Neural cell (in vitro differentiated cells): Measurements from ENCODE around the gene TBC1D9. TPM values are rescaled to one million over a fixed set of nuclear protein-coding genes. Genes with fewer than 3 reads are reported as not detected.

Experiments
- H2AFZ ChIP-seq: fragments of 200-600, 300-800 bp; sonication (generic), shearing (Covaris generic); 2 replicates; pipeline ENCODE4 v1.6.0; 2014; ENCODE audit warnings: low read depth, mild to moderate bottlenecking, antibody characterized with exemption, low read length, moderate library complexity
- H3F3A ChIP-seq: fragments of 200-600 bp; shearing (Covaris generic); 2 replicates; pipeline ENCODE4 v1.6.1; 2016; ENCODE audit warnings: mild to moderate bottlenecking, moderate library complexity, mixed read lengths, antibody characterized with exemption, low read length; ENCODE audit not compliant: insufficient read depth, poor library complexity, severe bottlenecking
- H3K27ac ChIP-seq: fragments of 200-600, 300-800 bp; sonication (generic), shearing (Covaris generic); 2 replicates; pipeline ENCODE4 v1.5.1; 2014; ENCODE audit warnings: mild to moderate bottlenecking, low read length, moderate library complexity
- H3K27me3 ChIP-seq: fragments of 300-800, 200-600 bp; sonication (generic), shearing (Covaris generic); 2 replicates; pipeline ENCODE4 v1.6.0; 2014; ENCODE audit warnings: mild to moderate bottlenecking, low read depth, low read length, moderate library complexity; ENCODE audit not compliant: insufficient read depth
- H3K36me3 ChIP-seq: fragments of 300-800, 200-600 bp; sonication (generic), shearing (Covaris generic); 2 replicates; pipeline ENCODE4 v1.5.1; 2014; ENCODE audit warnings: mild to moderate bottlenecking, antibody characterized with exemption, low read length, moderate library complexity; ENCODE audit not compliant: insufficient read depth
- H3K4me2 ChIP-seq: fragments of 300-800, 200-600 bp; sonication (generic), shearing (Covaris generic); 2 replicates; pipeline ENCODE4 v1.6.0; 2014; ENCODE audit warnings: mild to moderate bottlenecking, low read length
- H3K4me3 ChIP-seq: fragments of 300-800, 200-600 bp; sonication (generic), shearing (Covaris generic); 2 replicates; pipeline ENCODE4 v1.5.1; 2014; ENCODE audit warnings: mild to moderate bottlenecking, low read length, moderate library complexity
- H3K79me2 ChIP-seq: fragments of 200-600 bp; shearing (Covaris generic); replicated peaks from 2 replicates; pipeline ENCODE4 v1.6.0; 2014; ENCODE audit warnings: mild to moderate bottlenecking, low read length, moderate library complexity; ENCODE audit not compliant: insufficient read depth
- H3K9ac ChIP-seq: fragments of 300-800, 200-600 bp; sonication (generic), shearing (Covaris generic); 2 replicates; pipeline ENCODE4 v1.6.1; 2016; ENCODE audit warnings: mild to moderate bottlenecking, low read length, mixed read lengths
- H3K9me2 ChIP-seq: fragments of 200-600 bp; shearing (Covaris generic); 2 replicates; pipeline ENCODE4 v1.6.1; 2016; ENCODE audit warnings: mild to moderate bottlenecking, low read length, mixed read lengths; ENCODE audit not compliant: insufficient read depth
- H3K9me3 ChIP-seq: fragments of 200-600, 300-800 bp; sonication (generic), shearing (Covaris generic); 2 replicates; pipeline ENCODE4 v1.6.1; 2016; ENCODE audit warnings: mild to moderate bottlenecking, mixed run types, low read length, moderate library complexity, mixed read lengths
- H4K20me1 ChIP-seq: fragments of 200-600 bp; shearing (Covaris generic); 2 replicates; pipeline ENCODE4 v1.6.1; 2016; ENCODE audit warnings: mild to moderate bottlenecking, mixed run types; ENCODE audit not compliant: insufficient read depth
- CTCF ChIP-seq: fragments of 450-650 bp; IDR thresholded peaks from 2 replicates; pipeline ENCODE4 v1.5.1; 2014; ENCODE audit warnings: antibody characterized with exemption, mild to moderate bottlenecking, moderate library complexity; ENCODE audit not compliant: poor library complexity, severe bottlenecking
- EP300 ChIP-seq: fragments of 450-650 bp; conservative IDR thresholded peaks from 2 replicates; pipeline ENCODE4 v1.6.1; 2014; ENCODE audit warnings: antibody characterized with exemption, mild to moderate bottlenecking, moderate library complexity; ENCODE audit not compliant: poor library complexity, severe bottlenecking
- EZH2 ChIP-seq: fragments of 200-600, 300-800 bp; shearing (Covaris generic), sonication (generic); IDR thresholded peaks from 2 replicates; pipeline ENCODE4 v1.6.1; 2014; ENCODE audit warnings: antibody characterized with exemption, low read length, borderline replicate concordance, mild to moderate bottlenecking; ENCODE audit not compliant: insufficient read depth, poor library complexity, severe bottlenecking
- MXI1 ChIP-seq: fragments of 450-650 bp; conservative IDR thresholded peaks from 2 replicates; pipeline ENCODE4 v1.6.1; 2014; ENCODE audit warnings: antibody characterized with exemption, mild to moderate bottlenecking; ENCODE audit not compliant: poor library complexity, severe bottlenecking
- POLR2AphosphoS5 ChIP-seq: IDR thresholded peaks from 2 replicates; pipeline ENCODE4 v1.6.1; 2012
- RAD21 ChIP-seq: fragments of 450-650 bp; conservative IDR thresholded peaks from 2 replicates; pipeline ENCODE4 v1.6.1; 2014; ENCODE audit warnings: antibody characterized with exemption, mild to moderate bottlenecking, moderate library complexity
- REST ChIP-seq: IDR thresholded peaks from 2 replicates; pipeline ENCODE4 v1.6.1; 2012; ENCODE audit warnings: borderline replicate concordance
- SMC3 ChIP-seq: fragments of 450-650 bp; conservative IDR thresholded peaks from 2 replicates; pipeline ENCODE4 v1.6.1; 2014; ENCODE audit warnings: antibody characterized with exemption, mild to moderate bottlenecking, moderate library complexity; ENCODE audit not compliant: poor library complexity
- TAF1 ChIP-seq: IDR thresholded peaks from 2 replicates; pipeline ENCODE4 v1.6.1; 2012; ENCODE audit warnings: low read depth
- polyA plus RNA-seq: library from polyadenylated mRNA; depleted of rRNA; stranded (reverse); fragments of >200 nt; gene quantifications from 2 replicates; pipeline ENCODE4 v1.2.3, GENCODE V29; 2014

TBC1D9 gene
- polyA plus RNA-seq, 1 donor from 2014 or later, result 42.8 TPM

GRCh38 chr4:140666889-140667614 lies 89.1 kb downstream of the TBC1D9 start:
- Histone ChIP-seq H3K9me2 (no peaks in the 10 kb centered on the region), H3K27ac (no peak overlapping the region), H2AFZ (no peak overlapping the region), H4K20me1 (no peaks in the 10 kb centered on the region), H3K9ac (no peak overlapping the region), H3K9me3 (no peaks in the 10 kb centered on the region), H3K4me2 (no peak overlapping the region), H3K79me2 (no peaks in the 10 kb centered on the region), H3K36me3 (peaks cover 16% of the 10 kb centered on the region), H3K4me3 (no peak overlapping the region), H3K27me3 (no peaks in the 10 kb centered on the region), H3F3A (no peaks in the 10 kb centered on the region)
- TF ChIP-seq EZH2 (no peak), REST (no peak), MXI1 (no peak)

- Histone ChIP-seq H4K20me1 (no peaks in the 10 kb centered on the region), H3K36me3 (peaks cover 28% of the 10 kb centered on the region), H3K4me3 (no peak overlapping the region), H3K27me3 (no peaks in the 10 kb centered on the region), H3K9ac (no peak overlapping the region), H3F3A (no peaks in the 10 kb centered on the region), H3K4me2 (no peak overlapping the region), H3K9me2 (no peaks in the 10 kb centered on the region), H3K9me3 (no peaks in the 10 kb centered on the region), H2AFZ (no peak overlapping the region), H3K27ac (no peak overlapping the region), H3K79me2 (no peaks in the 10 kb centered on the region)
- TF ChIP-seq CTCF, result no peak
- TF ChIP-seq POLR2AphosphoS5, result no peak
- no peak for TF ChIP-seq EZH2
- TF ChIP-seq MXI1, result no peak
- TF ChIP-seq SMC3, result no peak
- TF ChIP-seq RAD21, result no peak
- no peak for TF ChIP-seq EP300
- TF ChIP-seq TAF1, result no peak
- no peak for TF ChIP-seq REST
Observed at GRCh38 chr4:140662082-140662869, 93.9 kb downstream of the TBC1D9 start.
